NCI-H82 treated with DMSO at 0.1 percent for 48 hours (cell line): ENCODE data around the gene APBA2.

ENCODE experiments used
- DNase-seq: peaks from one replicate; lab custom pipeline; 2025; ENCODE audit not compliant: unreplicated experiment; lab: John Stamatoyannopoulos, UW

APBA2 gene

GRCh38 chr15:28895146-28895545, 9.4 kb downstream of the APBA2 start:
- no peak for DNase-seq

GRCh38 chr15:28895566-28895965, 9.8 kb downstream of the APBA2 start:
- no peak for DNase-seq

- DNase-seq: no peak
Measured at GRCh38 chr15:28896951-28897350, 11.2 kb downstream of the APBA2 start.

- DNase-seq: no peak
Measured at GRCh38 chr15:28897861-28898585, 12.2 kb downstream of the APBA2 start.

GRCh38 chr15:28899061-28899738, 13.4 kb downstream of the APBA2 start:
- no peak for DNase-seq

GRCh38 chr15:28900041-28900891, 14.5 kb downstream of the APBA2 start:
- DNase-seq: no peak

- DNase-seq: no peak
Measured at GRCh38 chr15:28900892-28901586, 15.3 kb downstream of the APBA2 start.

GRCh38 chr15:28901587-28901980, 15.8 kb downstream of the APBA2 start:
- DNase-seq: no peak

- no peak for DNase-seq
Measured at GRCh38 chr15:28901987-28902745, 16.4 kb downstream of the APBA2 start.

GRCh38 chr15:28902856-28903255, 17.1 kb downstream of the APBA2 start:
- no peak for DNase-seq

- DNase-seq: no peak
Measured at GRCh38 chr15:28903555-28903954, 17.8 kb downstream of the APBA2 start.

- no peak for DNase-seq
Measured at GRCh38 chr15:28904003-28904402, 18.2 kb downstream of the APBA2 start.

GRCh38 chr15:28904541-28905315, 19.0 kb downstream of the APBA2 start:
- DNase-seq: no peak

GRCh38 chr15:28907338-28907960, 21.7 kb downstream of the APBA2 start:
- DNase-seq: no peak

GRCh38 chr15:28909958-28910500, 24.3 kb downstream of the APBA2 start:
- DNase-seq: no peak

GRCh38 chr15:28911310-28911931, 25.6 kb downstream of the APBA2 start:
- DNase-seq: no peak

- no peak for DNase-seq
Measured at GRCh38 chr15:28912422-28912821, 26.6 kb downstream of the APBA2 start.

GRCh38 chr15:28913171-28913765, 27.5 kb downstream of the APBA2 start:
- DNase-seq: no peak
